ENCODE data around the gene CFAP100. TPM values are rescaled to one million over a fixed set of nuclear protein-coding genes. Genes with fewer than 3 reads are reported as not detected.

The CFAP100 gene
- total RNA-seq, 3 donors from 2014 or later (not counting 1 experiment from before 2014, with no cell fraction given) = not detected

- H3K27me3 Mint-ChIP-seq (ENCODE audit: low read depth in 2 of 2) = peaks cover 0 to 7% of the 10 kb centered on the region in 2 donors
- peaks cover 0 to 8% of the 10 kb centered on the region in 2 donors for H3K4me1 Mint-ChIP-seq
- no peak for TF ChIP-seq CTCF (IDR thresholded peaks at IDR 0.05)
- no peak overlapping the region for H3K4me3 ChIP-seq (ENCODE audit: low read length)
- 91% methylated on average over 6 of the region's 6 CpGs for WGBS (ENCODE audit: insufficient coverage)
- peak in 1 of 2 donors; percentile 13 for DNase-seq
- no peak overlapping the region for H3K27ac ChIP-seq (ENCODE audit: low read length)
- no peaks in the 10 kb centered on the region for H3K9me3 ChIP-seq (ENCODE audit: control insufficient read depth, insufficient read depth, low read length)
- H3K4me1 ChIP-seq (ENCODE audit: control insufficient read depth, insufficient read depth, low read length) = no peaks in the 10 kb centered on the region
- no peaks in the 10 kb centered on the region for H3K36me3 ChIP-seq (ENCODE audit: control insufficient read depth, insufficient read depth, low read length)
- no peak overlapping the region for H3K4me3 Mint-ChIP-seq
- H3K27me3 ChIP-seq (ENCODE audit: control insufficient read depth, insufficient read depth, low read length) = no peaks in the 10 kb centered on the region
- no peaks in the 10 kb centered on the region for H3K36me3 Mint-ChIP-seq
- no peak for ATAC-seq
- intact Hi-C loops (cut with micrococcal nuclease) = no loop called here
- no peak overlapping the region for H3K27ac Mint-ChIP-seq
- H3K9me3 Mint-ChIP-seq = no peaks in the 10 kb centered on the region
Observed at GRCh38 chr3:126349071-126349470, 45.6 kb upstream of the CFAP100 start.

GRCh38 chr3:126349611-126350501, 44.9 kb upstream of the CFAP100 start:
- peaks cover 0 to 7% of the 10 kb centered on the region in 2 donors for H3K27me3 Mint-ChIP-seq (ENCODE audit: low read depth in 2 of 2)
- 49% methylated on average over 15 of the region's 15 CpGs for WGBS (ENCODE audit: insufficient coverage)
- DNase-seq (peak in 1 of 2 donors; percentile 10), ATAC-seq (no peak)
- Histone ChIP-seq H3K4me1 (ENCODE audit: control insufficient read depth, insufficient read depth, low read length) (no peaks in the 10 kb centered on the region), H3K9me3 (ENCODE audit: control insufficient read depth, insufficient read depth, low read length) (no peaks in the 10 kb centered on the region), H3K27ac (ENCODE audit: low read length) (no peak overlapping the region), H3K4me3 (ENCODE audit: low read length) (no peak overlapping the region), H3K36me3 (ENCODE audit: control insufficient read depth, insufficient read depth, low read length) (no peaks in the 10 kb centered on the region), H3K27me3 (ENCODE audit: control insufficient read depth, insufficient read depth, low read length) (no peaks in the 10 kb centered on the region)
- no peak overlapping the region for H3K4me3 Mint-ChIP-seq
- H3K27ac Mint-ChIP-seq = no peak overlapping the region
- intact Hi-C loops (cut with micrococcal nuclease) = no loop called here
- no peaks in the 10 kb centered on the region for H3K9me3 Mint-ChIP-seq
- H3K4me1 Mint-ChIP-seq = peaks cover 0 to 8% of the 10 kb centered on the region in 2 donors
- TF ChIP-seq CTCF (IDR thresholded peaks at IDR 0.05) = no peak
- no peaks in the 10 kb centered on the region for H3K36me3 Mint-ChIP-seq

GRCh38 chr3:126350502-126351085, 44.1 kb upstream of the CFAP100 start:
- H3K4me3 Mint-ChIP-seq = no peak overlapping the region
- intact Hi-C loops (cut with micrococcal nuclease) = no loop called here
- H3K9me3 Mint-ChIP-seq = no peaks in the 10 kb centered on the region
- Histone ChIP-seq H3K27ac (ENCODE audit: low read length) (no peak overlapping the region), H3K27me3 (ENCODE audit: control insufficient read depth, insufficient read depth, low read length) (peaks cover 3% of the 10 kb centered on the region), H3K4me3 (ENCODE audit: low read length) (no peak overlapping the region), H3K36me3 (ENCODE audit: control insufficient read depth, insufficient read depth, low read length) (no peaks in the 10 kb centered on the region), H3K4me1 (ENCODE audit: control insufficient read depth, insufficient read depth, low read length) (peaks cover 3% of the 10 kb centered on the region), H3K9me3 (ENCODE audit: control insufficient read depth, insufficient read depth, low read length) (no peaks in the 10 kb centered on the region)
- no peak overlapping the region for H3K27ac Mint-ChIP-seq
- 83% methylated on average over 9 of the region's 9 CpGs for WGBS (ENCODE audit: insufficient coverage)
- DNase-seq (no peak), ATAC-seq (no peak)
- peaks cover 7 to 12% of the 10 kb centered on the region in 2 donors for H3K27me3 Mint-ChIP-seq (ENCODE audit: low read depth in 2 of 2)
- H3K36me3 Mint-ChIP-seq = no peaks in the 10 kb centered on the region
- peaks cover 4 to 8% of the 10 kb centered on the region in 2 donors for H3K4me1 Mint-ChIP-seq
- TF ChIP-seq CTCF (IDR thresholded peaks at IDR 0.05) = no peak

Measured in natural killer cell (primary cell).